GM12875 (cell line): ENCODE results near the gene ITPRIPL2.

Experiments used
- H3K4me3 ChIP-seq: one replicate; pipeline ENCODE4 v1.5.1; 2011; ENCODE audit warnings: low read depth, low read length, control low read depth
- CTCF ChIP-seq: IDR thresholded peaks from 2 replicates; pipeline ENCODE4 v1.5.1; 2011; ENCODE audit warnings: low read depth, mild to moderate bottlenecking, control low read depth, inconsistent platforms, low read length, moderate library complexity, borderline replicate concordance; ENCODE audit not compliant: insufficient read depth

Gene ITPRIPL2

GRCh38 chr16:19094542-19095365 is 19.0 kb upstream of the ITPRIPL2 start:
- H3K4me3 ChIP-seq = no peak overlapping the region
- TF ChIP-seq CTCF = no peak

- H3K4me3 ChIP-seq = no peak overlapping the region
- TF ChIP-seq CTCF = no peak
These were observed 18.1 kb upstream of the ITPRIPL2 start for GRCh38 chr16:19095654-19096053.

- no peak overlapping the region for H3K4me3 ChIP-seq
- no peak for TF ChIP-seq CTCF
These were observed 15.6 kb upstream of the ITPRIPL2 start for GRCh38 chr16:19098173-19098572.

- TF ChIP-seq CTCF = no peak
- no peak overlapping the region for H3K4me3 ChIP-seq
These were observed 11.4 kb upstream of the ITPRIPL2 start for GRCh38 chr16:19102187-19102872.

GRCh38 chr16:19104607-19105006 is 9.2 kb upstream of the ITPRIPL2 start:
- H3K4me3 ChIP-seq = no peak overlapping the region

GRCh38 chr16:19105131-19105530 is 8.6 kb upstream of the ITPRIPL2 start:
- H3K4me3 ChIP-seq = no peak overlapping the region
- TF ChIP-seq CTCF = no peak

More at GRCh38 chr16:19104607-19105006, 9.2 kb upstream of the ITPRIPL2 start:
- TF ChIP-seq CTCF = no peak
